OCI-LY1 (cell line): ENCODE data around the gene CCNQ.

Experiments used
- H2AFZ ChIP-seq: fragments of 200-600 bp; sonication (generic), shearing (Covaris generic); 2 replicates; pipeline ENCODE4 v1.6.0; 2014; ENCODE audit warnings: antibody characterized with exemption, mild to moderate bottlenecking, low read length
- H3F3A ChIP-seq: fragments of 200-600 bp; sonication (generic), shearing (Covaris generic); 2 replicates; pipeline ENCODE4 v1.6.0; 2014; ENCODE audit warnings: mild to moderate bottlenecking, antibody characterized with exemption, low read length, moderate library complexity; ENCODE audit not compliant: insufficient read depth
- H3K27ac ChIP-seq: fragments of 200-600 bp; sonication (generic); 2 replicates; pipeline ENCODE4 v1.5.1; 2014; ENCODE audit warnings: low read length, mixed run types, mild to moderate bottlenecking, low read depth; ENCODE audit not compliant: poor library complexity, severe bottlenecking
- H3K27me3 ChIP-seq: fragments of 200-600 bp; sonication (generic); 2 replicates; pipeline ENCODE4 v1.6.0; 2014; ENCODE audit warnings: antibody characterized with exemption, mild to moderate bottlenecking, low read length, moderate library complexity; ENCODE audit not compliant: insufficient read depth
- H3K36me3 ChIP-seq: fragments of 200-600 bp; sonication (generic); 2 replicates; pipeline ENCODE4 v1.6.1; 2014; ENCODE audit warnings: mild to moderate bottlenecking, antibody characterized with exemption, low read length, moderate library complexity, mixed read lengths; ENCODE audit not compliant: insufficient read depth
- H3K4me1 ChIP-seq: fragments of 200-600 bp; sonication (generic); 2 replicates; pipeline ENCODE4 v1.5.1; 2014; ENCODE audit warnings: mild to moderate bottlenecking, low read length, moderate library complexity; ENCODE audit not compliant: insufficient read depth, severe bottlenecking
- H3K4me2 ChIP-seq: fragments of 200-600 bp; sonication (generic), shearing (Covaris generic); 2 replicates; pipeline ENCODE4 v1.6.1; 2014; ENCODE audit warnings: low read length
- H3K4me3 ChIP-seq: fragments of 200-600 bp; sonication (generic); 2 replicates; pipeline ENCODE4 v1.5.1; 2014; ENCODE audit warnings: low read length, low read depth, mild to moderate bottlenecking, mixed read lengths; ENCODE audit not compliant: poor library complexity, severe bottlenecking
- H3K79me2 ChIP-seq: fragments of 200-600 bp; shearing (Covaris generic); 2 replicates; pipeline ENCODE4 v1.6.1; 2016; ENCODE audit warnings: mixed run types, low read length, mixed read lengths; ENCODE audit not compliant: insufficient read depth
- H3K9ac ChIP-seq: fragments of 200-600 bp; sonication (generic), shearing (Covaris generic); 2 replicates; pipeline ENCODE4 v1.6.1; 2014; ENCODE audit warnings: mild to moderate bottlenecking, low read length, mixed read lengths
- H3K9me2 ChIP-seq: fragments of 200-600 bp; sonication (generic), shearing (Covaris generic); 2 replicates; pipeline ENCODE4 v1.6.1; 2014; ENCODE audit warnings: low read depth, mild to moderate bottlenecking, low read length, mixed read lengths
- H3K9me3 ChIP-seq: fragments of 200-600 bp; shearing (Covaris generic); 2 replicates; pipeline ENCODE4 v1.6.1; 2014; ENCODE audit warnings: low read length, mixed read lengths
- H4K20me1 ChIP-seq: fragments of 200-600 bp; sonication (generic), shearing (Covaris generic); 2 replicates; pipeline ENCODE4 v1.6.0; 2016; ENCODE audit warnings: mild to moderate bottlenecking, low read length; ENCODE audit not compliant: insufficient read depth
- EZH2 ChIP-seq: fragments of 200-600 bp; sonication (generic), shearing (Covaris generic); IDR thresholded peaks from 2 replicates; pipeline ENCODE4 v1.8.0; 2017; ENCODE audit warnings: borderline replicate concordance, mixed run types, mild to moderate bottlenecking, antibody characterized with exemption, low read length, moderate library complexity, mixed read lengths
- TF ChIP-seq, protein P1 (sequence below): fragments of 200-600 bp; sonication (generic), shearing (Covaris generic); IDR thresholded peaks from 2 replicates; pipeline ENCODE4 v1.5.1; 2017; ENCODE audit warnings: mild to moderate bottlenecking, antibody characterized with exemption, low read length, moderate library complexity, mixed read lengths

Gene CCNQ

DNA sequence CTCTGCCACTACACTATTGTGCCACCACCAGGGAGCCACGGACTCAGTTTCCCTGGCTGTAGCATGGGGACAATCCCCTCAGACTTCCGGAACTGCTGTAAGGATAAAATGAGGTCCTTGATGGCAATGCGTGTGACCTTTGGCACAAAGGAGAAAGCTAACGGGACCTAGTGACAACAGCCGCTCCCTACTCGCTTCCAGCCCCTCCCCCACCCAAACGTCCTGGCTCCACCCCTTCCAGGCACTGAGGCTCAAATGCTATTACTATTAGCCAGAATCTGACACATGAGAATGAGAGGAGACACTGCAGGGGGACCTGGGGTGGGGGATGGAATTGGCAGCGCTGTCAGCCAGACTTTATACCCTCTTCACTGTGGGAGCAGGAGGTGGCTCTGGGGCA, 42.7 kb upstream of the CCNQ start:
- H3K4me2 ChIP-seq: no peak overlapping the region
- no peaks in the 10 kb centered on the region for H4K20me1 ChIP-seq
- no peak overlapping the region for H3K27ac ChIP-seq
- no peaks in the 10 kb centered on the region for H3K36me3 ChIP-seq
- TF ChIP-seq, protein P1, sequence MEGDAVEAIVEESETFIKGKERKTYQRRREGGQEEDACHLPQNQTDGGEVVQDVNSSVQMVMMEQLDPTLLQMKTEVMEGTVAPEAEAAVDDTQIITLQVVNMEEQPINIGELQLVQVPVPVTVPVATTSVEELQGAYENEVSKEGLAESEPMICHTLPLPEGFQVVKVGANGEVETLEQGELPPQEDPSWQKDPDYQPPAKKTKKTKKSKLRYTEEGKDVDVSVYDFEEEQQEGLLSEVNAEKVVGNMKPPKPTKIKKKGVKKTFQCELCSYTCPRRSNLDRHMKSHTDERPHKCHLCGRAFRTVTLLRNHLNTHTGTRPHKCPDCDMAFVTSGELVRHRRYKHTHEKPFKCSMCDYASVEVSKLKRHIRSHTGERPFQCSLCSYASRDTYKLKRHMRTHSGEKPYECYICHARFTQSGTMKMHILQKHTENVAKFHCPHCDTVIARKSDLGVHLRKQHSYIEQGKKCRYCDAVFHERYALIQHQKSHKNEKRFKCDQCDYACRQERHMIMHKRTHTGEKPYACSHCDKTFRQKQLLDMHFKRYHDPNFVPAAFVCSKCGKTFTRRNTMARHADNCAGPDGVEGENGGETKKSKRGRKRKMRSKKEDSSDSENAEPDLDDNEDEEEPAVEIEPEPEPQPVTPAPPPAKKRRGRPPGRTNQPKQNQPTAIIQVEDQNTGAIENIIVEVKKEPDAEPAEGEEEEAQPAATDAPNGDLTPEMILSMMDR: no peak
- TF ChIP-seq EZH2: no peak
- no peaks in the 10 kb centered on the region for H3K9me2 ChIP-seq
- no peaks in the 10 kb centered on the region for H3K9me3 ChIP-seq
- H3K79me2 ChIP-seq: no peaks in the 10 kb centered on the region
- no peak overlapping the region for H3K9ac ChIP-seq
- H3F3A ChIP-seq: no peaks in the 10 kb centered on the region
- no peak overlapping the region for H3K4me3 ChIP-seq
- H3K4me1 ChIP-seq: no peaks in the 10 kb centered on the region
- H3K27me3 ChIP-seq: no peaks in the 10 kb centered on the region; the same call in 1 of the 2 replicates
- no peak overlapping the region for H2AFZ ChIP-seq

DNA sequence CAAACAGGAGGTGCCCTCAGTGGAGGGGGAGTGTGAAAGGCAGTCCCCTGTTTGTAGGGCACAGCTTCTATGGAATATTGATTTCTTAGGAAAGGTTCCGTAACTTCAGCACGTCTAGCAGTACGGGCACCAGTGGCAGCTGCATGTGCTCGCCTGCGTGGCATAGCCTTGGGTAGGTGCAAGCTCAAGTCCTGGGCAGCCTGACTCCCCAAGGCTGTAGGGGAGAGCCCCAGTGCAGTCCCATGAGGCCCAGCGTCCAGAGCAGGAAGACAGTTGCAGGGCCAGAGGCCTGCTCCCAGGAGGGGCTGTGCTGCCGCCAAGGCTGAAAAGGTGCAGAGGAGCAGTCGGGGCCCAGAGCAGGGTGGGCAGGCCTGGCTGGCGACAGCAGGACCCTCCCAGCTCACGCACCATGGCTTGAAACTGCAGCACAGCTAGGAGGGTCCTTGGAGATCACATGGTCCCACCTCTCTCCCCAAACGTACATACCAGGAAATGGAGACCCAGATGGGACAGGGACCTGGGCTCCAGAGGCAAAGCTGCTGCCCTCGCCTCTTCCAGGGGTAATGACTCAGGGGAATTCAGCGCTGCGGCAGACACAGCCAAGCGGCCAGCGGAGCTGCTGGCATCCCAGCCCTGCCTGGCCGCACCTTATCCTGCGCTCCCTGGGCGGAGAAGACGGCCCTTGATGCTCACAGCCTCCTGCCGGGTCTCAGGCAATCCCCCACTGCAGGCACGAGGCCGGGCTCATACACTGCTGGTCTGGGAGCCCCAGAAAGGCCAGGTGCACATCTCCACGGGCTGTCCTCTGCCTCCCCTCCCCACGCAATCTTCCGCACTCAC, 42.0 kb upstream of the CCNQ start:
- Histone ChIP-seq H3K9ac (no peak overlapping the region), H3F3A (no peaks in the 10 kb centered on the region), H3K27ac (no peak overlapping the region), H3K9me3 (no peaks in the 10 kb centered on the region), H2AFZ (no peak overlapping the region), H3K9me2 (no peaks in the 10 kb centered on the region), H3K36me3 (no peaks in the 10 kb centered on the region), H4K20me1 (no peaks in the 10 kb centered on the region), H3K79me2 (no peaks in the 10 kb centered on the region), H3K27me3 (no peaks in the 10 kb centered on the region; the same call in 1 of the 2 replicates), H3K4me1 (no peaks in the 10 kb centered on the region), H3K4me2 (no peak overlapping the region), H3K4me3 (no peak overlapping the region)
- TF ChIP-seq EZH2: no peak
- TF ChIP-seq, protein P1: no peak

DNA sequence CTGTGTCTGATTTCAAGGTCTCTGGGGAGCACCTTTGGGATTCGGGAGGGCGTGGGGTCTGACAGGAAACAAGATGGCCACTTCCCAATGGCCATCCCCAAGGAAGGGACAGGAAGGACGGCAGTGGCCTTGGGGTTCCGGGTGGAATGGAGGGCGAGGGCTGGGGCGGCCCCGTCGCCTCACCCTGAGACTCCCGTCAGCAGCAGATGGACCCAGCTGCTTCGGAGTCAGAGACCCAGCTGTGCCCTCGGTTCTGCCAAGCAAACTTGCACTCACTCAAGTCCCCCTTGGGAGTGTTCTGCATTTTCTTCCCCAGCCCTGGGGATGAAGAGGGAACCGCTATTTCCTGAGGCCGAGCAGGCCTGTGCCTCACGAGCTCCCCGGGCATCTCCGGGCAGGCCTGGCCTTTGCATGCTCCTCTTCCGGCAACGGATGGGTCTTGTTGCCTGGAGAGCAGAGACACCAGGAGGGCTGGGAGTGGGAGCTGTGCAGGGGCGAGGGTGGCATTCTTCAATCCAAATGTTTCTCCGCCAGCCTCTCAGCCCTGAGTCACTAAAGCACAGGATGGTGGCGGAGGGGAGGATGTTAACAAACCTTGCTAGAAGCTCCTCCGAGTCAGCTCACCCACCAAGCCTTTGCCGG, 41.2 kb upstream of the CCNQ start:
- no peaks in the 10 kb centered on the region for H3K36me3 ChIP-seq
- no peak overlapping the region for H2AFZ ChIP-seq
- no peaks in the 10 kb centered on the region for H3K9me2 ChIP-seq
- H3F3A ChIP-seq: no peaks in the 10 kb centered on the region
- no peak overlapping the region for H3K27ac ChIP-seq
- no peak overlapping the region for H3K9ac ChIP-seq
- H4K20me1 ChIP-seq: no peaks in the 10 kb centered on the region
- no peaks in the 10 kb centered on the region for H3K79me2 ChIP-seq
- H3K4me3 ChIP-seq: no peak overlapping the region
- no peak overlapping the region for H3K4me2 ChIP-seq
- H3K27me3 ChIP-seq: no peaks in the 10 kb centered on the region; the same call in 1 of the 2 replicates
- TF ChIP-seq, protein P1: no peak
- TF ChIP-seq EZH2: no peak
- no peaks in the 10 kb centered on the region for H3K4me1 ChIP-seq
- H3K9me3 ChIP-seq: no peaks in the 10 kb centered on the region
